H1 (cell line): ENCODE measurements around the gene SYNGR4. TPM values are rescaled to one million over a fixed set of nuclear protein-coding genes. Genes with fewer than 3 reads are reported as not detected.
A peak's percentile ranks its signal among the peaks of the same experiment; 100 is the strongest.

Source experiments
- CTCF ChIA-PET: fragments of 300-600 bp; sonication (Branson Sonifier 250); formaldehyde crosslinking; loops from one replicate; lab custom pipeline; 2021; ENCODE audit not compliant: partially characterized antibody; lab: Charles Lee
- POLR2A ChIA-PET: fragments of 300-600 bp; sonication (Branson Sonifier 250); formaldehyde crosslinking; loops from one replicate; lab custom pipeline; 2021; ENCODE audit warnings: inconsistent platforms; ENCODE audit not compliant: partially characterized antibody; lab: Charles Lee
- DNase-seq, 2 experiments: peaks; one replicate each; pipeline versions ENCODE4 v3.0.0 to v3.0.0-alpha.2; 2010 to 2022; ENCODE audit warnings: low spot score in 2 of 2, low read depth in 1 of 2, mixed read lengths in 1 of 2
- FAIRE-seq: peaks from 2 replicates; lab custom pipeline; 2011; peaks lifted over from hg19 to GRCh38; lab: Jason Lieb, UNC
- H2AFZ ChIP-seq: 2 replicates; pipeline ENCODE4 v1.8.1; 2012; ENCODE audit warnings: low read length, inconsistent platforms
- H2AK5ac ChIP-seq: 2 replicates; pipeline ENCODE4 v1.6.1; 2013; ENCODE audit warnings: low read depth, low read length
- H2BK120ac ChIP-seq: replicated peaks from 2 replicates; pipeline ENCODE3; 2013; ENCODE audit warnings: low read depth, low read length, inconsistent platforms
- H2BK12ac ChIP-seq: 2 replicates; pipeline ENCODE4 v1.6.1; 2013; ENCODE audit warnings: low read depth, low read length
- H2BK15ac ChIP-seq: 2 replicates; pipeline ENCODE4 v1.6.1; 2013; ENCODE audit warnings: low read length
- H2BK20ac ChIP-seq: 2 replicates; pipeline ENCODE4 v1.6.1; 2013; ENCODE audit warnings: low read length
- H2BK5ac ChIP-seq: 2 replicates; pipeline ENCODE4 v1.6.1; 2013; ENCODE audit warnings: low read depth, low read length
- H3K14ac ChIP-seq: 2 replicates; pipeline ENCODE4 v1.6.1; 2013; ENCODE audit warnings: inconsistent platforms; ENCODE audit not compliant: insufficient read length
- H3K18ac ChIP-seq: 2 replicates; pipeline ENCODE4 v1.6.1; 2013; ENCODE audit warnings: low read length; ENCODE audit errors: extremely low read depth
- H3K23ac ChIP-seq: 2 replicates; pipeline ENCODE4 v1.6.1; 2013; ENCODE audit warnings: inconsistent platforms; ENCODE audit not compliant: insufficient read length
- H3K23me2 ChIP-seq: 2 replicates; pipeline ENCODE4 v1.6.1; 2013; ENCODE audit warnings: low read depth, low read length
- H3K27ac ChIP-seq: 2 replicates; pipeline ENCODE4 v1.6.1; 2011; ENCODE audit warnings: low read depth, low read length, inconsistent platforms
- H3K27me3 ChIP-seq, 4 experiments: replicated peaks in 1 of 4; 1 replicate in 1 of 4; 2 replicates in 3 of 4; pipeline versions ENCODE4 v1.6.1 to v1.8.1; 2011 to 2013; ENCODE audit warnings: low read length in 3 of 4, mild to moderate bottlenecking in 3 of 4, inconsistent platforms in 2 of 4, mixed read lengths in 2 of 4, moderate library complexity in 1 of 4; ENCODE audit not compliant: control insufficient read depth in 3 of 4, insufficient read depth in 3 of 4; ENCODE audit errors: extremely low read depth in 1 of 4
- H3K36me3 ChIP-seq, 4 experiments: 2 replicates each; pipeline versions ENCODE4 v1.6.1 to v1.8.1; 2011 to 2013; ENCODE audit warnings: mild to moderate bottlenecking in 4 of 4, low read length in 3 of 4, moderate library complexity in 2 of 4, control low read depth in 1 of 4, inconsistent platforms in 1 of 4; ENCODE audit not compliant: insufficient read depth in 4 of 4, control insufficient read depth in 2 of 4
- H3K4ac ChIP-seq: replicated peaks from 2 replicates; pipeline ENCODE3; 2013; ENCODE audit warnings: low read length, low read depth, mixed read lengths, inconsistent platforms; ENCODE audit not compliant: insufficient read length
- H3K4me1 ChIP-seq, 4 experiments: replicated peaks in 1 of 4; 1 replicate in 1 of 4; 2 replicates in 3 of 4; pipeline versions ENCODE4 v1.6.1 to v1.8.1; 2011 to 2013; ENCODE audit warnings: low read length in 3 of 4, inconsistent platforms in 2 of 4, mixed read lengths in 1 of 4; ENCODE audit not compliant: insufficient read depth in 4 of 4, control insufficient read depth in 3 of 4
- H3K4me2 ChIP-seq, 2 experiments: 2 replicates each; pipeline versions ENCODE4 v1.6.1 to v1.8.1; 2011 to 2013; ENCODE audit warnings: low read depth in 2 of 2, low read length in 2 of 2, control low read depth in 1 of 2, inconsistent platforms in 1 of 2, mild to moderate bottlenecking in 1 of 2; ENCODE audit not compliant: insufficient read depth in 1 of 2
- H3K4me3 ChIP-seq, 4 experiments: fragments of 200-600, 300-600 bp in 1 of 4; sonication (generic), shearing (Covaris generic), sonication (Bioruptor Twin) in 1 of 4; 2 replicates each; pipeline versions ENCODE4 v1.5.1 to v1.8.1; 2011 to 2016; ENCODE audit warnings: low read length in 4 of 4, low read depth in 3 of 4, control low read depth in 2 of 4, inconsistent platforms in 2 of 4, mild to moderate bottlenecking in 2 of 4, mixed read lengths in 1 of 4, moderate library complexity in 1 of 4; ENCODE audit not compliant: insufficient read depth in 2 of 4; ENCODE audit errors: extremely low read depth in 1 of 4
- H3K56ac ChIP-seq: replicated peaks from 2 replicates; pipeline ENCODE3; 2013; ENCODE audit warnings: low read depth, mild to moderate bottlenecking, mixed read lengths, low read length, inconsistent platforms; ENCODE audit not compliant: insufficient read length
- H3K79me1 ChIP-seq: 2 replicates; pipeline ENCODE4 v1.6.1; 2013; ENCODE audit warnings: low read depth, low read length, control low read depth
- H3K79me2 ChIP-seq, 2 experiments: 2 replicates each; pipeline versions ENCODE4 v1.6.1 to v1.8.1; 2012 to 2013; ENCODE audit warnings: low read length in 2 of 2, mild to moderate bottlenecking in 2 of 2, inconsistent platforms in 1 of 2; ENCODE audit not compliant: insufficient read depth in 2 of 2, control insufficient read depth in 1 of 2
- H3K9ac ChIP-seq, 4 experiments: replicated peaks in 1 of 4; 1 replicate in 1 of 4; 2 replicates in 3 of 4; pipeline versions ENCODE4 v1.6.1 to v1.8.1; 2011 to 2013; ENCODE audit warnings: low read depth in 3 of 4, low read length in 3 of 4, control low read depth in 2 of 4, mild to moderate bottlenecking in 2 of 4, moderate library complexity in 2 of 4, inconsistent platforms in 1 of 4; ENCODE audit errors: extremely low read depth in 1 of 4
- H3K9me3 ChIP-seq, 2 experiments: 2 replicates each; pipeline versions ENCODE4 v1.6.1 to v1.8.1; 2012 to 2013; ENCODE audit warnings: mild to moderate bottlenecking in 2 of 2, moderate library complexity in 2 of 2, control low read depth in 1 of 2, inconsistent platforms in 1 of 2, low read depth in 1 of 2, low read length in 1 of 2, mixed read lengths in 1 of 2; ENCODE audit not compliant: insufficient read depth in 2 of 2
- H4K20me1 ChIP-seq, 2 experiments: replicated peaks in 1 of 2; 2 replicates each; pipeline versions ENCODE3 to v1.8.1; 2011 to 2013; ENCODE audit warnings: inconsistent platforms in 2 of 2, low read length in 2 of 2, mild to moderate bottlenecking in 1 of 2; ENCODE audit not compliant: insufficient read depth in 2 of 2, control insufficient read depth in 1 of 2
- H4K5ac ChIP-seq: 2 replicates; pipeline ENCODE4 v1.6.1; 2013; ENCODE audit warnings: low read length, low read depth, mixed read lengths, inconsistent platforms; ENCODE audit not compliant: insufficient read length
- H4K8ac ChIP-seq: 2 replicates; pipeline ENCODE4 v1.8.0; 2013; ENCODE audit warnings: mild to moderate bottlenecking, moderate library complexity, low read length, inconsistent platforms; ENCODE audit not compliant: insufficient read depth; ENCODE audit errors: extremely low read depth
- H4K91ac ChIP-seq: replicated peaks from 2 replicates; pipeline ENCODE3; 2013; ENCODE audit warnings: low read length, mixed read lengths, inconsistent platforms; ENCODE audit not compliant: insufficient read length
- BRCA1 ChIP-seq: IDR thresholded peaks from 2 replicates; pipeline ENCODE4 v1.6.1; 2012; ENCODE audit warnings: low read depth, low read length, improper control_type of control experiment
- SIX5 ChIP-seq: IDR thresholded peaks from 2 replicates; pipeline ENCODE4 v1.6.1; 2011; ENCODE audit warnings: mild to moderate bottlenecking, low read depth, low read length
- WGBS, 2 experiments: shearing (Covaris generic) in 1 of 2; methylation state at CpG; one replicate each; pipeline versions ENCODE4 v1.1.6 to v1.1.7; 2013 to 2015; ENCODE audit warnings: low lambda C conversion rate in 2 of 2, mixed read lengths in 2 of 2, inconsistent platforms in 1 of 2, low coverage in 1 of 2, missing lambda C conversion rate in 1 of 2; ENCODE audit not compliant: insufficient replicate concordance in 2 of 2, insufficient coverage in 1 of 2, insufficient read length in 1 of 2; ENCODE audit errors: extremely low coverage in 1 of 2, missing lambda C conversion rate in 1 of 2; 5-methylcytosine and 5-hydroxymethylcytosine counted together
- polyA plus RNA-seq, 7 experiments: library from polyadenylated mRNA; depleted of rRNA in 3 of 7; stranded (reverse) in 5 of 7; unstranded in 2 of 7; fragments of >200 nt in 5 of 7; fragments of 200-250 nt in 2 of 7; gene quantifications; 1 replicate in 5 of 7; 2 replicates in 1 of 7; 4 replicates in 1 of 7; pipeline versions ENCODE4 v1.2.1 to v1.2.3, GENCODE V29; 2011 to 2013; ENCODE audit warnings: missing spikeins in 2 of 7, mixed read lengths in 2 of 7
- total RNA-seq: library from RNA; stranded (reverse); fragmentation: NEBNext Ultra II Directional; extraction: Animal tissue kit (Norgen Biotek cat#: 25700); gene quantifications from 2 replicates; pipeline ENCODE4 v1.2.1, GENCODE V29; 2021

Gene SYNGR4
- total and polyA plus RNA-seq, 2 of the 8 experiments (the other 6 are each of a cell fraction or from before 2014, with no cell fraction given) = 0.41 TPM; not detected in 1

- no peak overlapping the region for H3K23ac ChIP-seq
- no peak for FAIRE-seq
- H2BK15ac ChIP-seq = no peak overlapping the region
- H3K36me3 ChIP-seq = no peaks in the 10 kb centered on the region
- no peaks in the 10 kb centered on the region for H3K9me3 ChIP-seq
- no peak overlapping the region for H3K18ac ChIP-seq
- H3K23me2 ChIP-seq = no peaks in the 10 kb centered on the region; the same call in 1 of the 2 replicates
- H3K27me3 ChIP-seq = no peaks in the 10 kb centered on the region
- 83% methylated on average over 6 of the region's 6 CpGs; no CpG with 5 or more reads in 1 of the 2 experiments for WGBS, 2 experiments
- no peaks in the 10 kb centered on the region for H4K20me1 ChIP-seq
- H2BK120ac ChIP-seq = no peak overlapping the region
- H3K9ac ChIP-seq = no peak overlapping the region
- ChIA-PET CTCF (interaction anchor here (1.1 to 2.5 kb wide), 3 partner anchors 11 to 114 kb away, joined by 3 to 9 read pairs (median 4); no protein-coding TSS in a partner anchor), POLR2A (interaction anchor here (0.7 kb wide), 1 partner anchor 11 kb away, joined by 4 read pairs; no protein-coding TSS in a partner anchor)
- no peak overlapping the region for H4K91ac ChIP-seq
- DNase-seq = no peak
- H2AK5ac ChIP-seq = no peak overlapping the region
- no peaks in the 10 kb centered on the region for H3K79me1 ChIP-seq
- no peak overlapping the region for H3K56ac ChIP-seq
- H3K4me2 ChIP-seq = no peak overlapping the region
- no peak overlapping the region for H3K14ac ChIP-seq
- no peak overlapping the region for H2BK5ac ChIP-seq
- H3K4me1 ChIP-seq = peaks cover 0 to 4% (median under 1%) of the 10 kb centered on the region in 4 experiments; a peak in 2 of 7 replicates
- TF ChIP-seq SIX5 (peak; percentile 54), BRCA1 (no peak)
- H4K5ac ChIP-seq = no peak overlapping the region
- no peak overlapping the region for H2BK12ac ChIP-seq
- no peaks in the 10 kb centered on the region for H3K79me2 ChIP-seq
- no peak overlapping the region for H3K27ac ChIP-seq
- H3K4me3 ChIP-seq = no peak overlapping the region
- H2BK20ac ChIP-seq = no peak overlapping the region
- H2AFZ ChIP-seq = no peak overlapping the region
- H3K4ac ChIP-seq = no peak overlapping the region
- no peak overlapping the region for H4K8ac ChIP-seq
Observed at GRCh38 chr19:48344892-48345291, 19.3 kb upstream of the SYNGR4 start.
